Astrocyte (in vitro differentiated cells and primary cell): ENCODE measurements around the gene EVA1B. TPM values are rescaled to one million over a fixed set of nuclear protein-coding genes. Genes with fewer than 3 reads are reported as not detected.

Experiments
- DNase-seq: peaks from one replicate; pipeline ENCODE4 v3.0.0-alpha.2; 2010; ENCODE audit warnings: low read depth
- FAIRE-seq: peaks from 2 replicates; lab custom pipeline; 2011; peaks lifted over from hg19 to GRCh38; lab: Jason Lieb, UNC
- H2AFZ ChIP-seq: 2 replicates; pipeline ENCODE4 v1.6.0; 2012; ENCODE audit warnings: low read depth, low read length, inconsistent platforms
- H3K27ac ChIP-seq: 2 replicates; pipeline ENCODE4 v1.5.1; 2011; ENCODE audit warnings: low read depth, low read length, inconsistent platforms
- H3K27me3 ChIP-seq: 2 replicates; pipeline ENCODE4 v1.6.0; 2011; ENCODE audit warnings: low read length, inconsistent platforms; ENCODE audit not compliant: insufficient read depth
- H3K36me3 ChIP-seq: 2 replicates; pipeline ENCODE4 v1.5.1; 2011; ENCODE audit warnings: low read length, inconsistent platforms; ENCODE audit not compliant: insufficient read depth
- H3K4me1 ChIP-seq: 2 replicates; pipeline ENCODE4 v1.5.1; 2011; ENCODE audit warnings: low read length, inconsistent platforms; ENCODE audit not compliant: insufficient read depth
- H3K4me2 ChIP-seq: 2 replicates; pipeline ENCODE4 v1.6.0; 2012; ENCODE audit warnings: low read length, inconsistent platforms
- H3K4me3 ChIP-seq: 2 replicates; pipeline ENCODE4 v1.5.1; 2011; ENCODE audit warnings: low read depth, mild to moderate bottlenecking, low read length, inconsistent platforms; ENCODE audit not compliant: insufficient read depth
- H3K79me2 ChIP-seq: 2 replicates; pipeline ENCODE4 v1.6.0; 2012; ENCODE audit warnings: mild to moderate bottlenecking, low read length, inconsistent platforms; ENCODE audit not compliant: insufficient read depth
- H3K9ac ChIP-seq: 2 replicates; pipeline ENCODE4 v1.6.0; 2012; ENCODE audit warnings: mild to moderate bottlenecking, low read length, inconsistent platforms
- H3K9me3 ChIP-seq: 2 replicates; pipeline ENCODE4 v1.5.1; 2012; ENCODE audit warnings: low read depth, mild to moderate bottlenecking, low read length, inconsistent platforms; ENCODE audit not compliant: insufficient read depth
- H4K20me1 ChIP-seq: 2 replicates; pipeline ENCODE4 v1.6.0; 2012; ENCODE audit warnings: low read length, inconsistent platforms; ENCODE audit not compliant: insufficient read depth
- H3K27ac Mint-ChIP-seq: one replicate; pipeline ENCODE4 v1.8.0; 2021; ENCODE audit warnings: mild to moderate bottlenecking, mixed read lengths; ENCODE audit not compliant: unreplicated experiment
- H3K27me3 Mint-ChIP-seq: one replicate; pipeline ENCODE4 v1.8.0; 2021; ENCODE audit warnings: low read depth, mixed read lengths; ENCODE audit not compliant: unreplicated experiment
- H3K36me3 Mint-ChIP-seq: one replicate; pipeline ENCODE4 v1.8.0; 2021; ENCODE audit warnings: low read depth, mixed read lengths; ENCODE audit not compliant: unreplicated experiment
- H3K4me1 Mint-ChIP-seq: one replicate; pipeline ENCODE4 v1.8.0; 2021; ENCODE audit warnings: low read depth, mixed read lengths; ENCODE audit not compliant: unreplicated experiment
- H3K4me3 Mint-ChIP-seq: one replicate; pipeline ENCODE4 v1.8.0; 2021; ENCODE audit warnings: mild to moderate bottlenecking, moderate library complexity, mixed read lengths; ENCODE audit not compliant: unreplicated experiment
- H3K9me3 Mint-ChIP-seq: one replicate; pipeline ENCODE4 v1.8.0; 2021; ENCODE audit warnings: mild to moderate bottlenecking, mixed read lengths; ENCODE audit not compliant: unreplicated experiment
- CTCF ChIP-seq: IDR thresholded peaks from 2 replicates; pipeline ENCODE4 v1.5.1; 2011; ENCODE audit warnings: low read depth, mild to moderate bottlenecking, inconsistent platforms, low read length, moderate library complexity; ENCODE audit not compliant: insufficient read depth
- EZH2 ChIP-seq: IDR thresholded peaks from 2 replicates; pipeline ENCODE4 v1.6.1; 2012; ENCODE audit warnings: mild to moderate bottlenecking, low read length, inconsistent platforms; ENCODE audit not compliant: insufficient read depth
- total RNA-seq: library from RNA; stranded (reverse); gene quantifications from 2 replicates; pipeline ENCODE4 v1.2.1, GENCODE V29; 2021

EVA1B gene
- total RNA-seq, 1 donor from 2014 or later: 57.3 TPM

GRCh38 chr1:36320767-36321118, 2.7 kb downstream of the EVA1B start:
- Histone ChIP-seq H3K4me2 (peak overlapping the region; percentile 95), H3K79me2 (peaks cover 23% of the 10 kb centered on the region), H3K4me1 (peaks cover 31% of the 10 kb centered on the region), H3K9ac (peak overlapping the region; percentile 87), H3K36me3 (no peaks in the 10 kb centered on the region), H3K9me3 (no peaks in the 10 kb centered on the region), H3K4me3 (peak overlapping the region; percentile 1), H3K27me3 (no peaks in the 10 kb centered on the region), H4K20me1 (peaks cover 9% of the 10 kb centered on the region), H2AFZ (no peak overlapping the region), H3K27ac (peak overlapping the region; percentile 56)
- no peak for DNase-seq
- Mint-ChIP-seq H3K36me3 (peaks cover 12% of the 10 kb centered on the region), H3K9me3 (peaks cover 2% of the 10 kb centered on the region), H3K27me3 (no peaks in the 10 kb centered on the region), H3K27ac (peak overlapping the region; percentile 4), H3K4me3 (peak overlapping the region; percentile 17), H3K4me1 (peaks cover 11% of the 10 kb centered on the region)
- no peak for TF ChIP-seq EZH2
- TF ChIP-seq CTCF: no peak
- no peak for FAIRE-seq

- peaks cover 9% of the 10 kb centered on the region for H3K4me1 Mint-ChIP-seq
- no peak overlapping the region for H2AFZ ChIP-seq
- no peak for DNase-seq
Observed at GRCh38 chr1:36320291-36320761, 3.1 kb downstream of the EVA1B start.

More at GRCh38 chr1:36320291-36320761, 3.1 kb downstream of the EVA1B start:
- Histone ChIP-seq H3K27me3 (no peaks in the 10 kb centered on the region), H3K4me1 (peaks cover 31% of the 10 kb centered on the region), H3K9me3 (no peaks in the 10 kb centered on the region), H3K9ac (peak overlapping the region; percentile 87), H3K79me2 (peaks cover 23% of the 10 kb centered on the region), H4K20me1 (peaks cover 9% of the 10 kb centered on the region), H3K4me2 (peak overlapping the region; percentile 95), H3K27ac (peak overlapping the region; percentile 56), H3K36me3 (no peaks in the 10 kb centered on the region), H3K4me3 (peak overlapping the region; percentile 1)
- peaks cover 4% of the 10 kb centered on the region for H3K9me3 Mint-ChIP-seq
- peaks cover 14% of the 10 kb centered on the region for H3K36me3 Mint-ChIP-seq
- FAIRE-seq: no peak
- TF ChIP-seq CTCF: no peak
- TF ChIP-seq EZH2: no peak
- H3K4me3 Mint-ChIP-seq: peak overlapping the region; percentile 17
- no peaks in the 10 kb centered on the region for H3K27me3 Mint-ChIP-seq
- peak overlapping the region; percentile 4 for H3K27ac Mint-ChIP-seq
